RWPE1 (cell line): ENCODE measurements around the gene CFLAR.

ENCODE experiments used
- CTCF ChIA-PET: fragments of 350-600 bp; sonication (Branson Sonifier 250); formaldehyde crosslinking; extraction: SDS; loops from one replicate; lab custom pipeline; 2021; lab: Yijun Ruan, JAX
- POLR2A ChIA-PET: fragments of 400-600 bp; formaldehyde crosslinking; extraction: SDS; loops from one replicate; lab custom pipeline; 2020; ENCODE audit warnings: antibody characterized with exemption; ENCODE audit not compliant: low non-redundant PET; lab: Yijun Ruan, JAX
- DNase-seq: peaks from one replicate; pipeline ENCODE4 v3.0.0; 2012; ENCODE audit warnings: low spot score
- H3K27ac ChIP-seq: fragments of 450-650 bp; 2 replicates; pipeline ENCODE4 v1.5.1; 2017
- CTCF ChIP-seq: fragments of 450-650 bp; conservative IDR thresholded peaks from 2 replicates; pipeline ENCODE4 v1.5.1; 2017; ENCODE audit warnings: low read depth, mild to moderate bottlenecking

CFLAR gene

GRCh38 chr2:201116115-201116958 lies at the start of gene CFLAR:
Gene CFLAR (plus strand): TSS chr2:201116164. CDS start chr2:201129866, 13,702 bp downstream.
- peak; percentile 48 for DNase-seq
- ChIA-PET CTCF (interaction anchor here (0.6 to 1.0 kb wide), 5 partner anchors 33 to 1496 kb away, joined by 3 to 7 read pairs (median 3); no protein-coding TSS in a partner anchor), POLR2A (interaction anchor here (0.6 to 0.7 kb wide), 3 partner anchors 43 to 1992 kb away, joined by 3 read pairs; no protein-coding TSS in a partner anchor)
- no peak for TF ChIP-seq CTCF
- peak within 1 kb of the TSS; percentile 99 for H3K27ac ChIP-seq

GRCh38 chr2:201070948-201071478 lies 45.0 kb upstream of the CFLAR start:
- peak; percentile 42 for DNase-seq
- peak overlapping the region; percentile 82 for H3K27ac ChIP-seq
- TF ChIP-seq CTCF: no peak
- ChIA-PET CTCF (interaction anchor here (0.8 to 1.0 kb wide), 2 partner anchors 106 to 358 kb away, joined by 4 read pairs; no protein-coding TSS in a partner anchor), POLR2A (no interaction called here)

- peak within 1 kb of the TSS; percentile 82 for H3K27ac ChIP-seq
- TF ChIP-seq CTCF: 0 out of 2 replicates have a peak, but pooled peaks have one; percentile 15
- ChIA-PET CTCF (interaction anchor here (0.6 kb wide), 1 partner anchor 138 kb away, joined by 3 read pairs; no protein-coding TSS in a partner anchor), POLR2A (no interaction called here)
- DNase-seq: peak; percentile 100
Observed at GRCh38 chr2:201071479-201072200, 44.3 kb upstream of the CFLAR start, which contains the start of the genes HYCC2 and NDUFB3. Gene HYCC2 (minus strand): TSS chr2:201071671. CDS start chr2:201024009, 47,662 bp downstream. Gene NDUFB3 (plus strand): TSS chr2:201072001. CDS start chr2:201078883, 6,882 bp downstream.

- POLR2A ChIA-PET: no interaction called here
- CTCF ChIA-PET: interaction anchor here (0.6 kb wide), 1 partner anchor 139 kb away, joined by 3 read pairs; no protein-coding TSS in a partner anchor
- peak overlapping the region; percentile 82 for H3K27ac ChIP-seq
- no peak for DNase-seq
- TF ChIP-seq CTCF: no peak
Observed at GRCh38 chr2:201072201-201072530, 43.8 kb upstream of the CFLAR start.

GRCh38 chr2:201073071-201073470 lies 42.9 kb upstream of the CFLAR start:
- no peak for DNase-seq
- POLR2A ChIA-PET: no interaction called here
- no peak for TF ChIP-seq CTCF
- no peak overlapping the region for H3K27ac ChIP-seq
- CTCF ChIA-PET: no interaction called here

GRCh38 chr2:201074996-201075395 lies 41.0 kb upstream of the CFLAR start:
- no peak overlapping the region for H3K27ac ChIP-seq
- DNase-seq: no peak
- POLR2A ChIA-PET: no interaction called here
- no peak for TF ChIP-seq CTCF
- CTCF ChIA-PET: interaction anchor here (0.6 kb wide), 1 partner anchor 70 kb away, joined by 3 read pairs; no protein-coding TSS in a partner anchor
